Upper lobe of left lung (tissue), 4 donors: ENCODE data around the gene QKI.

Experiments
- CTCF ChIP-seq, 6 experiments: fragments of 450-650 bp in 4 of 6; fragments of 200-600 bp in 2 of 6; sonication (generic) in 2 of 6; IDR thresholded peaks; one replicate each; pipeline ENCODE4 v1.5.1; 2016 to 2019; ENCODE audit warnings: antibody characterized with exemption in 6 of 6
- POLR2A ChIP-seq, 4 donors: fragments of 450-650 bp; IDR thresholded peaks; one replicate each; pipeline ENCODE4 v1.5.1; 2016 to 2017; ENCODE audit warnings: antibody characterized with exemption in 4 of 4, mild to moderate bottlenecking in 2 of 4
- POLR2AphosphoS5 ChIP-seq, 2 donors: sonication (generic); formaldehyde crosslinking; IDR thresholded peaks; one replicate each; pipeline ENCODE4 v1.5.1; 2017; ENCODE audit warnings: antibody characterized with exemption in 2 of 2

GRCh38 chr6:163390770-163391169 lies 23.7 kb upstream of the QKI start:
- TF ChIP-seq CTCF (IDR thresholded peaks at IDR 0.05) = no peak
- TF ChIP-seq POLR2A (IDR thresholded peaks at IDR 0.05) = no peak
- no peak for TF ChIP-seq POLR2AphosphoS5 (IDR thresholded peaks at IDR 0.05)
